ENCODE measurements around the gene TMEM184A.

The TMEM184A gene

GRCh38 chr7:1591876-1592275 lies 35.9 kb upstream of the TMEM184A start:
- no peak for DNase-seq
- Histone ChIP-seq H2BK120ac (ENCODE audit: insufficient read depth, low read length, poor library complexity) (no peak overlapping the region), H3K9ac (ENCODE audit: low read length) (no peak overlapping the region), H3K27me3 (ENCODE audit: insufficient read depth, low read length) (no peaks in the 10 kb centered on the region), H3K23ac (ENCODE audit: low read length) (no peak overlapping the region), H3K14ac (ENCODE audit: low read length) (no peak overlapping the region), H3K18ac (ENCODE audit: low read length) (no peak overlapping the region), H4K91ac (ENCODE audit: low read depth, low read length) (no peak overlapping the region), H3K79me2 (ENCODE audit: control insufficient read depth, insufficient read depth, low read length, poor library complexity) (no peaks in the 10 kb centered on the region), H2AK5ac (ENCODE audit: low read length) (no peak overlapping the region), H3K36me3 (ENCODE audit: control insufficient read depth in 1 of 2, insufficient read depth in 2 of 2, low read length in 2 of 2) (no peaks in the 10 kb centered on the region), H3K4me1 (ENCODE audit: control insufficient read depth in 1 of 2, insufficient read depth in 2 of 2, low read length in 2 of 2) (no peaks in the 10 kb centered on the region), H2BK12ac (ENCODE audit: low read length) (no peak overlapping the region), H4K12ac (ENCODE audit: low read depth, low read length) (no peak overlapping the region), H3K27ac (ENCODE audit: low read depth, low read length) (no peak overlapping the region), H4K8ac (ENCODE audit: low read depth, low read length) (no peak overlapping the region), H3K4me3 (ENCODE audit: low read depth, low read length) (no peak overlapping the region), H2AFZ (ENCODE audit: insufficient read depth, low read length, poor library complexity) (no peak overlapping the region), H3K4me2 (ENCODE audit: low read length) (no peak overlapping the region), H2BK5ac (ENCODE audit: low read depth, low read length, poor library complexity) (no peak overlapping the region), H3K9me3 (ENCODE audit: insufficient read depth, low read depth, low read length) (peaks cover 12% of the 10 kb centered on the region), H3K4ac (ENCODE audit: low read depth, low read length) (no peak overlapping the region), H3K79me1 (ENCODE audit: low read length) (no peaks in the 10 kb centered on the region)
- no CpG with 5 or more reads among the region's 15 CpGs for WGBS (ENCODE audit: extremely low coverage, insufficient coverage, insufficient read length)

GRCh38 chr7:1591396-1591795 lies 35.4 kb upstream of the TMEM184A start:
- Histone ChIP-seq H2BK120ac (ENCODE audit: insufficient read depth, low read length, poor library complexity) (no peak overlapping the region), H3K18ac (ENCODE audit: low read length) (no peak overlapping the region), H3K79me1 (ENCODE audit: low read length) (no peaks in the 10 kb centered on the region), H2BK12ac (ENCODE audit: low read length) (no peak overlapping the region), H3K4me1 (ENCODE audit: control insufficient read depth in 1 of 2, insufficient read depth in 2 of 2, low read length in 2 of 2) (no peaks in the 10 kb centered on the region), H4K91ac (ENCODE audit: low read depth, low read length) (no peak overlapping the region), H2BK5ac (ENCODE audit: low read depth, low read length, poor library complexity) (no peak overlapping the region), H3K4ac (ENCODE audit: low read depth, low read length) (no peak overlapping the region), H3K36me3 (ENCODE audit: control insufficient read depth in 1 of 2, insufficient read depth in 2 of 2, low read length in 2 of 2) (no peaks in the 10 kb centered on the region), H3K23ac (ENCODE audit: low read length) (no peak overlapping the region), H3K27me3 (ENCODE audit: insufficient read depth, low read length) (no peaks in the 10 kb centered on the region), H3K4me3 (ENCODE audit: low read depth, low read length) (no peak overlapping the region), H3K9ac (ENCODE audit: low read length) (no peak overlapping the region), H2AK5ac (ENCODE audit: low read length) (no peak overlapping the region), H3K79me2 (ENCODE audit: control insufficient read depth, insufficient read depth, low read length, poor library complexity) (no peaks in the 10 kb centered on the region), H4K8ac (ENCODE audit: low read depth, low read length) (no peak overlapping the region), H4K12ac (ENCODE audit: low read depth, low read length) (no peak overlapping the region), H3K14ac (ENCODE audit: low read length) (no peak overlapping the region), H2AFZ (ENCODE audit: insufficient read depth, low read length, poor library complexity) (no peak overlapping the region), H3K9me3 (ENCODE audit: insufficient read depth, low read depth, low read length) (peaks cover 12% of the 10 kb centered on the region), H3K4me2 (ENCODE audit: low read length) (no peak overlapping the region), H3K27ac (ENCODE audit: low read depth, low read length) (no peak overlapping the region)
- no CpG with 5 or more reads among the region's 6 CpGs for WGBS (ENCODE audit: extremely low coverage, insufficient coverage, insufficient read length)
- no peak for DNase-seq

- H3K4ac ChIP-seq (ENCODE audit: low read depth, low read length): no peak overlapping the region
- H4K12ac ChIP-seq (ENCODE audit: low read depth, low read length): no peak overlapping the region
- no peak overlapping the region for H3K4me3 ChIP-seq (ENCODE audit: low read depth, low read length)
- H3K9me3 ChIP-seq (ENCODE audit: insufficient read depth, low read depth, low read length): peaks cover 13% of the 10 kb centered on the region
- no peak overlapping the region for H2BK12ac ChIP-seq (ENCODE audit: low read length)
- no peaks in the 10 kb centered on the region for H3K79me1 ChIP-seq (ENCODE audit: low read length)
- H3K36me3 ChIP-seq (ENCODE audit: control insufficient read depth in 1 of 2, insufficient read depth in 2 of 2, low read length in 2 of 2): no peaks in the 10 kb centered on the region
- H2BK5ac ChIP-seq (ENCODE audit: low read depth, low read length, poor library complexity): no peak overlapping the region
- H2AK5ac ChIP-seq (ENCODE audit: low read length): no peak overlapping the region
- H3K27me3 ChIP-seq (ENCODE audit: insufficient read depth, low read length): no peaks in the 10 kb centered on the region
- H2BK120ac ChIP-seq (ENCODE audit: insufficient read depth, low read length, poor library complexity): no peak overlapping the region
- H3K4me2 ChIP-seq (ENCODE audit: low read length): no peak overlapping the region
- H4K91ac ChIP-seq (ENCODE audit: low read depth, low read length): no peak overlapping the region
- WGBS (ENCODE audit: extremely low coverage, insufficient coverage, insufficient read length): no CpG with 5 or more reads among the region's 9 CpGs
- H3K27ac ChIP-seq (ENCODE audit: low read depth, low read length): no peak overlapping the region
- H3K79me2 ChIP-seq (ENCODE audit: control insufficient read depth, insufficient read depth, low read length, poor library complexity): no peaks in the 10 kb centered on the region
- H2AFZ ChIP-seq (ENCODE audit: insufficient read depth, low read length, poor library complexity): no peak overlapping the region
- no peak overlapping the region for H4K8ac ChIP-seq (ENCODE audit: low read depth, low read length)
- no peaks in the 10 kb centered on the region for H3K4me1 ChIP-seq (ENCODE audit: control insufficient read depth in 1 of 2, insufficient read depth in 2 of 2, low read length in 2 of 2)
- H3K18ac ChIP-seq (ENCODE audit: low read length): no peak overlapping the region
- H3K9ac ChIP-seq (ENCODE audit: low read length): no peak overlapping the region
- no peak for DNase-seq
- no peak overlapping the region for H3K23ac ChIP-seq (ENCODE audit: low read length)
- H3K14ac ChIP-seq (ENCODE audit: low read length): no peak overlapping the region
Observed at GRCh38 chr7:1590887-1591286, 34.9 kb upstream of the TMEM184A start.

GRCh38 chr7:1590476-1590875 lies 34.5 kb upstream of the TMEM184A start:
- H3K27ac ChIP-seq (ENCODE audit: low read depth, low read length): no peak overlapping the region
- H4K12ac ChIP-seq (ENCODE audit: low read depth, low read length): no peak overlapping the region
- no peak overlapping the region for H3K4me3 ChIP-seq (ENCODE audit: low read depth, low read length)
- no peak overlapping the region for H2BK120ac ChIP-seq (ENCODE audit: insufficient read depth, low read length, poor library complexity)
- no peak overlapping the region for H3K4ac ChIP-seq (ENCODE audit: low read depth, low read length)
- no CpG with 5 or more reads among the region's 6 CpGs for WGBS (ENCODE audit: extremely low coverage, insufficient coverage, insufficient read length)
- peaks cover 13% of the 10 kb centered on the region for H3K9me3 ChIP-seq (ENCODE audit: insufficient read depth, low read depth, low read length)
- H3K14ac ChIP-seq (ENCODE audit: low read length): no peak overlapping the region
- no peak overlapping the region for H2AK5ac ChIP-seq (ENCODE audit: low read length)
- H4K91ac ChIP-seq (ENCODE audit: low read depth, low read length): no peak overlapping the region
- no peaks in the 10 kb centered on the region for H3K36me3 ChIP-seq (ENCODE audit: control insufficient read depth in 1 of 2, insufficient read depth in 2 of 2, low read length in 2 of 2)
- H3K23ac ChIP-seq (ENCODE audit: low read length): no peak overlapping the region
- H4K8ac ChIP-seq (ENCODE audit: low read depth, low read length): no peak overlapping the region
- H3K9ac ChIP-seq (ENCODE audit: low read length): no peak overlapping the region
- no peak overlapping the region for H2BK12ac ChIP-seq (ENCODE audit: low read length)
- H3K79me1 ChIP-seq (ENCODE audit: low read length): no peaks in the 10 kb centered on the region
- H3K18ac ChIP-seq (ENCODE audit: low read length): no peak overlapping the region
- no peaks in the 10 kb centered on the region for H3K79me2 ChIP-seq (ENCODE audit: control insufficient read depth, insufficient read depth, low read length, poor library complexity)
- H3K4me2 ChIP-seq (ENCODE audit: low read length): no peak overlapping the region
- DNase-seq: no peak
- H2AFZ ChIP-seq (ENCODE audit: insufficient read depth, low read length, poor library complexity): no peak overlapping the region
- H3K4me1 ChIP-seq (ENCODE audit: control insufficient read depth in 1 of 2, insufficient read depth in 2 of 2, low read length in 2 of 2): no peaks in the 10 kb centered on the region
- no peaks in the 10 kb centered on the region for H3K27me3 ChIP-seq (ENCODE audit: insufficient read depth, low read length)
- H2BK5ac ChIP-seq (ENCODE audit: low read depth, low read length, poor library complexity): no peak overlapping the region
